ENCODE data around the gene ZSCAN31. TPM values are rescaled to one million over a fixed set of nuclear protein-coding genes. Genes with fewer than 3 reads are reported as not detected.
"Not testable (repeated sequence)": the region's sequence is repeated elsewhere in the genome, so short reads cannot be mapped to it uniquely, and the experiment has no call there.

ZSCAN31 gene
- total RNA-seq, 6 experiments from 2014 or later, result 0.64 to 2.0 (median 0.95) TPM

DNA sequence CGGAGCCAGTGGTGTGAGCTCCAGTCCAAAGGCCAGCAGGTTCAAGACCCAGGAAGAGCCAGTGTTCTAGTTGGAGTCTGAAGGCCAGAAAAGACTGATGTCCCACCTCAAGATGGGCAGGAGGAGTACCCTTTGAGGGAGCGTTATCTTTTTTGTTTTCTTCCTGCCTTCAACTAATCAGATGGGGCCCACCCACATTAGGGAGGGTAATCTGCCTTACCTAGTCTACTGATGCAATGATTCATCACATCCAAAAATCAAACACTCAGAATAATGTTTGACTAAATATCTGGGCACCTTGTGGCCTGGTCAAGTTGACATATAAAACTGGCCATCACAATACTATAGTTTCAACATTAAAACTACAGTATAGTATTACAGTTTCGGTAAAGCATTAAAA is 33.5 kb upstream of the ZSCAN31 start:
- no peak overlapping the region for H3K27ac Mint-ChIP-seq
- no peaks in the 10 kb centered on the region for H3K27me3 Mint-ChIP-seq (ENCODE audit: insufficient read depth)
- DNase-seq, result no peak
- H3K4me1 Mint-ChIP-seq (ENCODE audit: low read depth), result no peaks in the 10 kb centered on the region
- H3K4me3 Mint-ChIP-seq, result no peak overlapping the region
- no peaks in the 10 kb centered on the region for H3K9me3 Mint-ChIP-seq
- no peak for TF ChIP-seq CTCF (IDR thresholded peaks at IDR 0.05)
- H3K36me3 Mint-ChIP-seq (ENCODE audit: low read depth), result peaks cover 22% of the 10 kb centered on the region

DNA sequence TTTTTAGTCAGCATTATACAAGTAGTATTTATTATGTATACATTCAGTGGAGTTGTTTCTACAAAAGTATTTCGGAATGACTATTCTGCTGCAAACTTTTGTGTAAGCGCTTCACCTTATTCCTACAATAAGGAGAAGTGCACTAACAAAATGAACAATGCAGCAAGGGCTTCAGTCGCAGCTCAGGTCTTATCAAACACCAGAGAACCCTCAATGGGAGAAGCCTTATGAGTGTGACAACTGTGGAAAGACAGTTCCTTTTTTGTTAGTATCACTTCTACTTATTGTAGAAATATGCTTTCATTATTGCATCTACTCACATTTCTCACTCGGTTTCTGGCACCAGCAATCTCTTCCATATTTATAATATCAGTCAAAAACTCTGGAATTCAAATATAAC is 32.6 kb upstream of the ZSCAN31 start:
- no peaks in the 10 kb centered on the region for H3K9me3 Mint-ChIP-seq
- peaks cover 22% of the 10 kb centered on the region for H3K36me3 Mint-ChIP-seq (ENCODE audit: low read depth)
- H3K27me3 Mint-ChIP-seq (ENCODE audit: insufficient read depth), result no peaks in the 10 kb centered on the region

DNA sequence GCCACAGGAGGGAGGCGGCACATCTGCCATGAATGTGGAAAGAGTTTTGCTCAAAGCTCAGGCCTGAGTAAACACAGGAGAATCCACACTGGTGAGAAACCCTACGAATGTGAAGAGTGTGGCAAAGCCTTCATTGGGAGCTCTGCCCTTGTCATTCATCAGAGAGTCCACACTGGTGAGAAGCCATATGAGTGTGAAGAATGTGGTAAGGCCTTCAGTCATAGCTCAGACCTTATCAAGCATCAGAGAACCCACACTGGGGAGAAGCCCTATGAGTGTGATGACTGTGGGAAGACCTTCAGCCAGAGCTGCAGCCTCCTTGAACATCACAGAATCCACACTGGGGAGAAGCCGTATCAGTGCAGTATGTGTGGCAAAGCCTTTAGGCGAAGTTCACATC is 29.6 kb upstream of the ZSCAN31 start:
- H3K27ac Mint-ChIP-seq; H3K27me3 Mint-ChIP-seq (ENCODE audit: insufficient read depth): not testable (repeated sequence)
- H3K36me3 Mint-ChIP-seq (ENCODE audit: low read depth), result peaks cover 22% of the 10 kb centered on the region

More for the DNA sequence above, 32.6 kb upstream of the ZSCAN31 start:
- no peak for TF ChIP-seq CTCF (IDR thresholded peaks at IDR 0.05)
- Mint-ChIP-seq H3K4me3 (no peak overlapping the region), H3K27ac (no peak overlapping the region), H3K4me1 (ENCODE audit: low read depth) (no peaks in the 10 kb centered on the region)
- DNase-seq, result no peak

DNA sequence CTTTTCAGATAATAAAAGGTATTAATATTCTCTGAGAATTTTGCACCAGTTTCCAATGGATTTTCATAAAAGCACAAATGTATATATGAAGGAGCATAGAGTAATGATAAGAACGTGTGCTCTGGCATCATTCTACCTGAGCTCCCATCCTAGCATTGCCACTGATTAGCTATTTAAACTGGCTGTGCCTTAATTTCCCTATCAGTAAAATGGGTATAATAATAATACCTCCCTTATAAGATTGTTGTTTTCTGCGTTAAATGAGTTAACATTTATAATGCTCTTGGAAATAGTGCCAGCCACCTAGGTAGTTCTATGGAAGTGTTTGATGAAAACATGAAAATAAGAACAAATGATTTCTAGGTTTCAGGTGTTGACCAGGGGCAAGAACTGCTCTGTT is 25.0 kb upstream of the ZSCAN31 start:
- Mint-ChIP-seq H3K9me3 (no peaks in the 10 kb centered on the region), H3K36me3 (ENCODE audit: low read depth) (peaks cover 14% of the 10 kb centered on the region), H3K4me3 (no peak overlapping the region), H3K27me3 (ENCODE audit: insufficient read depth) (no peaks in the 10 kb centered on the region), H3K27ac (no peak overlapping the region), H3K4me1 (ENCODE audit: low read depth) (peaks cover 14% of the 10 kb centered on the region; the same call in 1 of the 2 replicates)
- TF ChIP-seq CTCF (IDR thresholded peaks at IDR 0.05), result no peak
- DNase-seq, result no peak

More for the DNA sequence above, 29.6 kb upstream of the ZSCAN31 start:
- DNase-seq; H3K4me1 Mint-ChIP-seq (ENCODE audit: low read depth); H3K4me3 Mint-ChIP-seq; H3K9me3 Mint-ChIP-seq: not testable (repeated sequence)

DNA sequence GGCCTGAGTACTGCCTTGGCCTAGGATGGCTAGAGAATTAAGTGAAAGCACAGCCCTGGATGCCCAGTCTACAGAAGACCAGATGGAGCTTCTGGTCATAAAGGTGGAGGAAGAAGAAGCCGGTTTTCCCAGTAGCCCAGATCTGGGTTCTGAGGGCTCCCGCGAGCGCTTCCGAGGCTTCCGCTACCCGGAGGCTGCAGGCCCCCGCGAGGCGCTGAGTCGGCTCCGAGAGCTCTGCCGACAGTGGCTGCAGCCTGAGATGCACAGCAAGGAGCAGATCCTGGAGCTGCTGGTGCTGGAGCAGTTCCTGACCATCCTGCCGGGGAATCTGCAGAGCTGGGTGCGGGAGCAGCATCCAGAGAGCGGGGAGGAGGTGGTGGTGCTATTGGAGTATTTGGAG is 23.6 kb upstream of the ZSCAN31 start:
- H3K36me3 Mint-ChIP-seq (ENCODE audit: low read depth); DNase-seq; H3K4me3 Mint-ChIP-seq; H3K27ac Mint-ChIP-seq; H3K9me3 Mint-ChIP-seq; H3K27me3 Mint-ChIP-seq (ENCODE audit: insufficient read depth): not testable (repeated sequence)
- H3K4me1 Mint-ChIP-seq (ENCODE audit: low read depth), result peaks cover 25% of the 10 kb centered on the region

DNA sequence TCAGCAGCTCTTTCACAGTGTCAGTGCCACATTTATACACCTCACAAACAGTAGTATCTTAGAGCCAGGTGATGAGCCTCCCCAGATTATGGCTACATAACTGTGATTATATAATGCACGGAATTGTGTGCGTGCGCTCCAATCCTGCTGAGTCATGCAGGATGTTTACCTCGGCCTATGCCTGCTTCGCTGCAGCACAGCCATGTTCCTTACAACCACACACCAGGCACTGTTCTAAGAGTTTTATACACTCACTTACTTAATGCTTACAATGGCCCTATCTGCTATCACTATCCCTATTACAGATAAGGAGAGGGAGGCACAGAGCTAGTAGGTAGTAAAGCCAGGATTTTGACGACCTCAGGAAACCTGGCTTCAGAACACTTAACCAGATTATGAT is 21.1 kb upstream of the ZSCAN31 start:
- no peak for DNase-seq
- no peak overlapping the region; the same call in 1 of the 2 replicates for H3K4me3 Mint-ChIP-seq
- H3K27me3 Mint-ChIP-seq (ENCODE audit: insufficient read depth), result no peaks in the 10 kb centered on the region; the same call in none of the 2 replicates
- no peak for TF ChIP-seq CTCF (IDR thresholded peaks at IDR 0.05)
- no peaks in the 10 kb centered on the region for H3K36me3 Mint-ChIP-seq (ENCODE audit: low read depth)
- H3K9me3 Mint-ChIP-seq, result no peaks in the 10 kb centered on the region
- H3K27ac Mint-ChIP-seq, result peak overlapping the region; percentile 95
- peaks cover 31% of the 10 kb centered on the region for H3K4me1 Mint-ChIP-seq (ENCODE audit: low read depth)

GRCh38 chr6:28356666-28357020 is 20.7 kb upstream of the ZSCAN31 start:
- DNase-seq, result no peak
- TF ChIP-seq CTCF (IDR thresholded peaks at IDR 0.05), result no peak
- H3K4me3 Mint-ChIP-seq, result no peak overlapping the region; the same call in 1 of the 2 replicates
- peak overlapping the region; percentile 95 for H3K27ac Mint-ChIP-seq
- no peaks in the 10 kb centered on the region for H3K9me3 Mint-ChIP-seq
- H3K36me3 Mint-ChIP-seq (ENCODE audit: low read depth), result no peaks in the 10 kb centered on the region
- no peaks in the 10 kb centered on the region; the same call in none of the 2 replicates for H3K27me3 Mint-ChIP-seq (ENCODE audit: insufficient read depth)
- peaks cover 34% of the 10 kb centered on the region for H3K4me1 Mint-ChIP-seq (ENCODE audit: low read depth)

All from HFFc6 (cell line).